22Rv1 (cell line): Measurements from ENCODE around the gene CD207.

Experiments used
- CTCF ChIP-seq: fragments of 450-650 bp; IDR thresholded peaks from 2 replicates; pipeline ENCODE4 v1.5.1; 2017; ENCODE audit warnings: mild to moderate bottlenecking
- ZFX ChIP-seq: fragments of 450-650 bp; IDR thresholded peaks from 2 replicates; pipeline ENCODE4 v1.6.1; 2017; ENCODE audit warnings: antibody characterized with exemption, borderline replicate concordance

- TF ChIP-seq CTCF (no peak), ZFX (no peak)
These were observed 2.4 kb downstream of the CD207 start for GRCh38 chr2:70833246-70833645.
